ENCODE data around the gene LRRC36. TPM values are rescaled to one million over a fixed set of nuclear protein-coding genes. Genes with fewer than 3 reads are reported as not detected.
A peak's percentile ranks its signal among the peaks of the same experiment; 100 is the strongest.

Gene LRRC36
- total and polyA plus RNA-seq, 2 experiments from 2014 or later, result 0.45 TPM; not detected in 1

GRCh38 chr16:67317853-67318252 is 8.8 kb upstream of the LRRC36 start:
- TF ChIP-seq CTCF (IDR thresholded peaks at IDR 0.05; ENCODE audit: low read depth, low read length), result no peak
- no peak overlapping the region for H3K27ac ChIP-seq
- no peak overlapping the region for H3K4me3 ChIP-seq
- DNase-seq (ENCODE audit: low read depth in 1 of 2, low spot score in 1 of 2), result no peak
- H3K4me1 ChIP-seq (ENCODE audit: low read depth), result no peaks in the 10 kb centered on the region
- no peaks in the 10 kb centered on the region for H3K9me3 ChIP-seq (ENCODE audit: low read depth)
- peaks cover 49% of the 10 kb centered on the region for H3K27me3 ChIP-seq
- H3K36me3 ChIP-seq, result no peaks in the 10 kb centered on the region

- H3K36me3 ChIP-seq, result no peaks in the 10 kb centered on the region
- no peaks in the 10 kb centered on the region for H3K9me3 ChIP-seq (ENCODE audit: low read depth)
- no peak for DNase-seq (ENCODE audit: low read depth in 1 of 2, low spot score in 1 of 2)
- H3K4me3 ChIP-seq, result peak overlapping the region; percentile 35
- H3K27me3 ChIP-seq, result peaks cover 42% of the 10 kb centered on the region
- no peak overlapping the region for H3K27ac ChIP-seq
- H3K4me1 ChIP-seq (ENCODE audit: low read depth), result no peaks in the 10 kb centered on the region
- no peak for TF ChIP-seq CTCF (IDR thresholded peaks at IDR 0.05; ENCODE audit: low read depth, low read length)
Observed at GRCh38 chr16:67326115-67326471, 522 bp upstream of the LRRC36 start.

- H3K27ac ChIP-seq, result no peak overlapping the region
- H3K36me3 ChIP-seq, result no peaks in the 10 kb centered on the region
- no peak overlapping the region for H3K4me3 ChIP-seq
- no peaks in the 10 kb centered on the region for H3K9me3 ChIP-seq (ENCODE audit: low read depth)
- no peak for DNase-seq (ENCODE audit: low read depth in 1 of 2, low spot score in 1 of 2)
- H3K4me1 ChIP-seq (ENCODE audit: low read depth), result no peaks in the 10 kb centered on the region
- no peak for TF ChIP-seq CTCF (IDR thresholded peaks at IDR 0.05; ENCODE audit: low read depth, low read length)
- H3K27me3 ChIP-seq, result peaks cover 25% of the 10 kb centered on the region
Observed at GRCh38 chr16:67327743-67328142, 1.1 kb downstream of the LRRC36 start.

- Histone ChIP-seq H3K27ac (no peak overlapping the region), H3K27me3 (peaks cover 4% of the 10 kb centered on the region), H3K36me3 (no peaks in the 10 kb centered on the region), H3K4me3 (no peak overlapping the region), H3K4me1 (ENCODE audit: low read depth) (no peaks in the 10 kb centered on the region), H3K9me3 (ENCODE audit: low read depth) (no peaks in the 10 kb centered on the region)
- TF ChIP-seq CTCF (IDR thresholded peaks at IDR 0.05; ENCODE audit: low read depth, low read length), result no peak
- no peak for DNase-seq (ENCODE audit: low read depth in 1 of 2, low spot score in 1 of 2)
Observed at GRCh38 chr16:67329901-67330300, 3.3 kb downstream of the LRRC36 start.

GRCh38 chr16:67333315-67333714 is 6.7 kb downstream of the LRRC36 start:
- H3K4me3 ChIP-seq, result no peak overlapping the region
- no peak for TF ChIP-seq CTCF (IDR thresholded peaks at IDR 0.05; ENCODE audit: low read depth, low read length)

GRCh38 chr16:67336116-67336515 is 9.5 kb downstream of the LRRC36 start:
- Histone ChIP-seq H3K4me3 (no peak overlapping the region), H3K4me1 (ENCODE audit: low read depth) (no peaks in the 10 kb centered on the region), H3K27me3 (no peaks in the 10 kb centered on the region), H3K9me3 (ENCODE audit: low read depth) (no peaks in the 10 kb centered on the region), H3K36me3 (no peaks in the 10 kb centered on the region), H3K27ac (no peak overlapping the region)
- no peak for DNase-seq (ENCODE audit: low read depth in 1 of 2, low spot score in 1 of 2)
- no peak for TF ChIP-seq CTCF (IDR thresholded peaks at IDR 0.05; ENCODE audit: low read depth, low read length)

More at GRCh38 chr16:67333315-67333714, 6.7 kb downstream of the LRRC36 start:
- Histone ChIP-seq H3K4me1 (ENCODE audit: low read depth) (no peaks in the 10 kb centered on the region), H3K36me3 (no peaks in the 10 kb centered on the region), H3K27ac (no peak overlapping the region), H3K27me3 (no peaks in the 10 kb centered on the region), H3K9me3 (ENCODE audit: low read depth) (no peaks in the 10 kb centered on the region)
- no peak for DNase-seq (ENCODE audit: low read depth in 1 of 2, low spot score in 1 of 2)
